ENCODE results near the gene ANKRD36C.
"Not testable (repeated sequence)": the region's sequence is repeated elsewhere in the genome, so short reads cannot be mapped to it uniquely, and the experiment has no call there.

ANKRD36C gene

DNA sequence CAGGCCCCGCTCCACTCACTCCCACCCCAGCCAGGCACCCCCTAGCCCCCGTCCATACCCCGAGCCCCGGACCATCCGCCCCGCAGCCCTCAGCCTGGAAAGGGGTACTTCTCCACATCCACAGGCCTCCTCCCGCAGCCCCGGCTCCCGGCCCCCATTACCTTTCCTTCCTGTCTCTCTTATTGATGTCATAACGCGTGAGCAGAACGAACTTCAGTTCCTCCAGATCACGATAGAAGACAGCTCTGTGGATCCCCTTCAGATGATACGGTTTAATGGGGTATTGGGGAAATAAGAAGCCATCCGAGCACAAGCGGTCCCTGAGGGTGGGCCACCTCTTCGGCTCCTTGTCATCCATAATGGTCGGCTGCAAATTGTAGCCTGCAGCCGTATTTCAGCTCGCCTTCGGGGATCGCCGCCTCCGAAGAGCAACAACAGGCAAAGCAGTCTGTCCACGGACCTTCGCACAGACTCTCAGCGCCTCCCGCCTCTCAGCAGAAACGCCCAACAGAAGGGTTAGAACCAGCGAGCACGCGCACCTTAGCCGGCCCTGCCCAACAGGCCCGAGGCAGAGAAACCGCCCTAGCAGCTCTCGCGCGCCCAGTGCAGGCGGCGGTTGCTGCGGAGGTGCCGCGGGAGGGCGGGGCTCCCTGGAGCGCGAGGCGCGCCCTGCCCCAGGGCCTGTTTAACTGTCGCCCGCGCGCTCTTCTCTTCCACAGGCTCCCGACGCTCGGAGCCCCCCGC is at the start of gene ANKRD36C:
Gene ANKRD36C (minus strand): TSS at position 474 of the 744 bp plus-strand sequence. CDS start 116 bp downstream, at position 358.
- not testable (repeated sequence) for DNase-seq (ENCODE audit: low spot score)

DNA sequence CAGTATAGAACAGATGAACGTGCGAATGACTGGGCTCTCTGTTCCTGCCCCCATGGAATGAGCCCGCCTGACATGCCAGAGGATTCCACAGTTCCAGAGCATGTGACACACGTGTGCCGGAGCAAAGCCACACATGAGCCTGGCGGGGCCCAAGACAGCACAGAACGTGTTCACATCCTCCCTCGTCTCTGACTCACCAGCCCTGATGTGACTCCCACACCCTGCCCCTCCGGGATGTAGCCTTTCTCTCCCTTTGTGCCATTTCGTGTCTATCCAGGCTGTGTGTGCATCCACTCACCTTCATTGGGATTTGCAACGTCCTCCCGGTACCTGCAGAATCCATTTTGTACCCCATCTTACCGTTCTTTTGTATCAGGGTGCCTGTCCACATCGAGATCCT is 43.9 kb upstream of the ANKRD36C start:
- DNase-seq (ENCODE audit: low spot score): not testable (repeated sequence)

DNA sequence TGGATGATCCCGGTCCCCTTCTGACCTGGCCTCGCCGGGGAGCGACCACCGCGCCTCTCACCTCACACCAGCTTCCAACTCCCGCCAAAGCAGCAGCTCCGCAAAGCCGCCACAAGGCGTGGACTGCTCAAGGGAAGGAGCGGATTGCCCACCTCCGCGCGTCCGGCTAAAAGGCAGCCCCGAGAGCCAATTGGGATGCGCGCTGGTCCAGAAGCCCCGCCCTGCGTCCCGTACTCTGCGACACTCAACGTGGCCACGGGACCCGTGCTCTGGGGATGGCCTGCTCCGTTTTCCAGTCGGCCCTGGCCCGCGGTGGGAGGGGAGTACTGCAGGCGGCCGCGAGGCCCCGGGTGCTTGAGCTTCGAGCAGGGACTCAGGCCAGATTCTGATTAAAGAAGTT is 43.2 kb upstream of the ANKRD36C start, which contains the start of gene GPAT2:
Gene GPAT2 (minus strand): TSS at position 125 of the 400 bp plus-strand sequence. CDS start 2,557 bp downstream, outside the sequence.
- not testable (repeated sequence) for DNase-seq (ENCODE audit: low spot score)

DNA sequence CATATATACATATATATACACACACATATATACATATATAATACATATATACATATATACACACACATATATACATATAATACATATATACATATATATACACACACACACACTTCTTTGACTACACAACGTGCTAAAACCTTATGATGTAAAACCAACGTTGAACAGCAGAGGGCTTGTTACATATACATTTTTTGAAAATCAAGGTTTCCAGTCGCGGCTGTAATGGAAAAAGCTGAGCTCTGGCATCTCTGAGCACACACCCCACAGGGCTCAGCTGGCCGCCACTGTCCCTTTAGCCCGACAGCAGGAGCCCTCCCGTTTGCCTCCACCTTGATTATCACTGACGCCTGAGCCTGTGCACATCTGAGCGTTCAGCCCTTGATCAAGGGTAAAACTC is 42.4 kb upstream of the ANKRD36C start:
- not testable (repeated sequence) for DNase-seq (ENCODE audit: low spot score)

DNA sequence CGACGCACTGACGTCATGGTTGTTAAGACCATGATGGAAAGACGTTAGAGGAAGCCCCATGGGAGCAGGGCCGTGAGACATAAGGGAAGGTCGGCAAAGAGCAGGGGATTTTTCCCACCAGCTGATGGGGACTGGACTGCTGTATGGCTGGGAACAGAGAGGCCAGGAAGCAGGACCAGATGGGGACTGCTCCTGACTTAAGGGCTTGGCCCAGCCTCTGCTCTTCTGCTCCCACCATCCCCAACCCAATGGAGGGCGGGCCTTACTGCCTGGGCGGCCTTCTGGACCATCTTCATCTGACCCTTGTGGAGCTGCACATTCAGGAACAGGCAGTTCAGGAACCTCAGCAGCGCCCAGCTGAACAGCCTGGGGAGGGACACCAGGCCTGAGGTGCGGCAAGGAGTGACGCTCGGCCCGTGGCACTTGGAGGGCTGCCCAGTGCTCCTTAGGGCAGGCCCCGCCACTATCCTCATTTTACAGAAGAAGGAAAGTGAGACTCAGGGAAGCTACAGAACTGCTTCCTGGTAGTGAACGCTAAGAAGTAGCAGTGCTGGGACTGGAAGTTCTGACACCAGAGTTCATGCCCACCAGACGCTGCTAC is 36.2 kb upstream of the ANKRD36C start:
- not testable (repeated sequence) for DNase-seq (ENCODE audit: low spot score)

DNA sequence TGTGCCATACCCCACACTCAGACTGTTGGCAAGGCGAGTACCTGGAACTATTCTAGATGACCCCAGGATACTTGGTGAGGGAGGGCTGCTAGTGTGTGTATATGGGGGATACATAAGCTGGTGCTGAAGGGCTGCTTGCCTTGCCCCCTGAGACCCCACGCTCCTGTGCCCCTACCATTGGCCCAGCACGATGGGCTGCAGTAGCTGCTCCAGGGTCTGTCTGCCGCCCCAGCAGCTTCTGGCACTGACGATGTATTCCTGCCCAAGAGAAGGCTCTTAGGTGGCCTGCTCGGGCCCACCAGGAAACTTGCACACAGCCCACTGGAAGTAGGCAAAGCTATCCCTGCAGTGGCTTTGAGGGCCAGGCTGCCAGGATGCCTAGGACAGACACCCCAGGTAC is 34.1 kb upstream of the ANKRD36C start:
- not testable (repeated sequence) for DNase-seq (ENCODE audit: low spot score)

DNA sequence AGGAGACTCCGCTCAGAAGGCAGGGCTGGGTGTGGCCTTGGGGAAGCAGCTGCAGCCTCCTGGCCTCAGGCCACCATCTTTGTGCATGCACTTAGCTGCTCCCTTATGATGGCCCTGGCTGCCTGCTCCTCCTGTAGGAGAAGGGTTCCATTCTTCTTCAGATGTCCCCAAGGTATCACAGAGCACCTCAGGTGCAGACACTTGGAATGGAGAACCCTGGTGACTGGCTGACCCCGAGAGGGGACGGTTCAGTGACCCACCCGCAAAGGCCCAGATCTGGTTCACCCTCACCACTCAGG is 33.5 kb upstream of the ANKRD36C start:
- no peak for DNase-seq (ENCODE audit: low spot score)

DNA sequence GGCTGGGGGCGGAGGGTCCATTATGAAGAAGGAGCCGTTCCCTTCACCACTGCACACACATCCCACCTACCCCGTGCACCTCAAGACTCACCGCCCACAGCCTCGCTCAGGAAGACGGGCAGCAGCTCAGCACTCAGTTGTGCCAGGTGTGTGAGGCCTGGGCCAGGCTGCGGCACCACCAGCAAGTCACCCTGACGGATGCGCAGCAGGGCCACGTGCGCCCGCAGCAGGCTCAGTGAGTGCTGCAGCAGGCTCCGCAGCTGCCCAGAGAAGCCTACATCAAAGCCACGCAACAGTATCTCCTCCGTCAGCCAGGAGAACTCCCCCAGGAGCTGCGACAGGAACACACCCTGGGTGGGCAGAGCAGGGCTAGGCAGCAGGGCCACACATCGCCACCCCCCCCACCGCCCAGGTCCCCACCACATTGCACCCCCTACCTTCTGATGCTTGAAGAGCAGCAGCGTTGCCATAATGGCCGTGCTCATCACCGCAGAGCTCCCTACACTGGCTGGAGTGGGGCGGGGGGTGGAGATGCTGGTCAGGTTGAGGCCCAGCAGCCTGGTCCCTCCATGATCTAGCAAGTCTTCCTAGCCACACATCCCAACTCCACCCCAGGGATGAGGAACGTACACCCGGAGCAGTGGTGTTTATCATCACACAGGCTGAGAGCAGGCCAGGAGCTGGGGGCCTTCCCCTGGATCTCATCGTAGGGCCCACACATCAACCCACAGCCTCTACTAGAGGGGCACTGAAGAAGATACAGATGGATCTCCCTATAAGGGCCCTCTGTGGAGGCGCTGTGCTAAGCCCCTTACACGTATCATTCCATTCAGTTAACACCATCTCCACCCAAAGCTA is 32.9 kb upstream of the ANKRD36C start:
- DNase-seq (ENCODE audit: low spot score): no peak

DNA sequence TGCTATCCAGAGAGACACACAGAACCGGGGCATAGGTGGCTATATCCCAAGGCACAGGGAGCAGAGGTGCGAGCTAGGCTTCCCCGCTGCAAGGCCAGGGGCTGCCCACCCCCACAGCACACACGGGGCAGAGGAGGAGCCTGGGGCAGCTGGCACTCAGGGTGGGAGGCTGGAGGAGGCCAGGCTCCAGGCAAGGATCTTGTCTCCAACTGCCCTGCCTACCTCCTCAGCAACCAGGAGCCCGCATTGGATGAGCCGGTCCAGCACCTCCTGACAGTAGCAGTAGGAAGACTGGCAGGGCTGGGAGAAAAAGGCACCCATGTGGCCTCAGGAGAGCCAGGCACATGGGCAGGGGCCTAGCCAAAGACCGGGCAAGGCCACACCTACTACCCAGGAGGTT is 32.1 kb upstream of the ANKRD36C start:
- not testable (repeated sequence) for DNase-seq (ENCODE audit: low spot score)

DNA sequence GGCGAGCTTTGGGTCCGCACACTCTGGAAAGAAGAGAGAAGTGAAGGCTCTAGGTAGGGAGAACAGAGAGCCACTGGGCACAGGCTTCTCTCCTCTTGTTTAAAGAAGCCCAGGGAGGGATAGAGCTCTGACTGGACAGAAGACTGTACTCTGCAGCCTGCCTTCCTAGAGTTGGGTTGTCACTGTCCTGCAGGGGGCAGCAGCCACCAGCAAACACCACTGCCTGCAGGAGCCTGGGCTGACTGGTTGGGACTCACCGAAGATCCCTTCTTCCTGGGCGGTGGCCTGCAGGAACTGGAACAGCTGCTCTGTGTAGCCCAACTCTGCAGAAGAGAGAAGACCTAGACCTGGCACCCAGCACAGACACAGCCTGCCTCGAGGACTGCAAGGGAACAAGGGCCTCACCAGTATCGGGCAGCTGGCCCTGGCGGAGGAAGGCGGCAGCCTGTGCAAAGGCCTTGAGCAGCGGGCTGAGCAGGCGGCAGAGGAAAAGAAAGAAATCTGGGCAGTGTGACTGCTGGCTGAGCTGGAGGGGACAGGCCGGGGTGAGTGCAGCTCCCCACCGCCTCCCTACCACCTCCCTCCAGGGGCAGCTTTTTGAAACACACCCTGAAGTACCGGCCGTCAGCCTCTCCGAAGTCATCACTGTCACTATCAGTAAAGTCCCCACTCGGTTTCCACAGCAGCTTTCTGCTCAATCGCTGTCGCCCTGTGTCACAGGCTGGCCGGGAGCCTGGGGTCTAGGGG is 31.2 kb upstream of the ANKRD36C start:
- peak; percentile 76 for DNase-seq (ENCODE audit: low spot score)

DNA sequence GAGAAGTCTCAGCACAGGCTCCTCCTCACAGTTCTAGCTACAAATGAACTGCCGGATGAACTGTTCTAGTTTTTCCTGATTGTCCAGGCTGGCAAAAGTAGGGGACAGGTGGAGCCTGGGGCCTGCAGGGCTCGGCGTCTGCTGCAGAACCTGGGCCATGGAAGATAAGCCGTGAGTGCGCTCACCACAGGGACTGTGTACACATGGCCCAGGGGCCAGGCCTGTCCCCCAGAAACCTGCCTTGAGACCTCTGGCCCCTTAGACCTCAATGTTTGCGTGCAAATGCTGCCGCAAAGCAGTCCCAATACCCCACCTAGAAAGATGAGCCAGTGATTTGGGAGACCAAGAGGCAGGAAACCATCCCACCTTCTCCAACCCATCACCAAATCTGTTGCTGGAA is 30.5 kb upstream of the ANKRD36C start:
- not testable (repeated sequence) for DNase-seq (ENCODE audit: low spot score)

DNA sequence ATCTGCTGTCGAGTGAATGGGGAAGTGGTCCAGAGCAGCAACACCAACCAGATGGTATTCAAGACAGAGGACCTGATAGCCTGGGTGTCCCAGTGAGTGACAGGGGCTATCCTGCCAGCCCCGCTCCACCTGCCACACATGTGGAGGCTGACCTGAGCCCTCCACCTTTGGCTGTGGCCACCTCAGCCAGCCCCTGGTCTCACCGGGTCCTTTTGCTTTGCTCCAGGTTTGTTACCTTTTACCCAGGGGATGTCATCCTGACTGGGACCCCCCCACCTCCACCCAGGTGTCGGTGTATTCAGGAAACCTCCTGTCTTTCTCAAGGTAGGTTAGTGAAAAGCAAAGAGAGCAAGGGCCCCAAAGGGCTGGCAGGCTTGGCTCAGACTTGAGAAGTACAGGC is 29.5 kb upstream of the ANKRD36C start:
- not testable (repeated sequence) for DNase-seq (ENCODE audit: low spot score)

DNA sequence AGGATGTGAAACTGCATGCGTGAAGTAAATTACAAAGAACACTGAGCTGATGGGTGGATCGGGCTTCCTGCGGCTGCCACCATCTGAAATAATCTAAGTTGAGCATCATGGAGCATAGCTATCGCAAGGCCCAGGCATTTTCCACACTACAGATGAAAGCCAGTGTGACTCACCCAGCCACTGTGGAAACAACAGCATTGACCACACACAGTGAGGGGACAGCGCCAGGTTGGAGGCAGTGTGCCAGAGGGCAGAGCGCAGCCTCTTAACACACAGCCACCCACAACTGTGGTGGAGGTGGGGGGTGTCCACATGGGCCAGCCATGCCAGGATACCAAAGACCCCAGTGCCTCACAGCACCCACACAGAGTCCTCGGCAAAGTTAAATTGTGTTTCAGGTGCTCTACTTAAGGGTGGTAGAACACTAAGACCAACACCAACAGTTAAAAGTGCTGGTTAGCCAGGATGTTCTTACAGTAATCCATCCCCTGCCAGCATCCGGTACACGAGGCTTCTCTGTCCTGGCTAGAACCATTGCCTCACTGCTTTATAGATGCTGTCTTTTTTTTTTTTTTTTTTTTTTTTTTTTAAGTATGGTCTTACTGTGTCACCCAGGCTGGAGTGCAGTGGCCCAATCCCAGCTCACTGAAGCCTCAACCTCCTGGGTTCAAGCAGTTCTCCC is 28.4 kb upstream of the ANKRD36C start:
- not testable (repeated sequence) for DNase-seq (ENCODE audit: low spot score)

DNA sequence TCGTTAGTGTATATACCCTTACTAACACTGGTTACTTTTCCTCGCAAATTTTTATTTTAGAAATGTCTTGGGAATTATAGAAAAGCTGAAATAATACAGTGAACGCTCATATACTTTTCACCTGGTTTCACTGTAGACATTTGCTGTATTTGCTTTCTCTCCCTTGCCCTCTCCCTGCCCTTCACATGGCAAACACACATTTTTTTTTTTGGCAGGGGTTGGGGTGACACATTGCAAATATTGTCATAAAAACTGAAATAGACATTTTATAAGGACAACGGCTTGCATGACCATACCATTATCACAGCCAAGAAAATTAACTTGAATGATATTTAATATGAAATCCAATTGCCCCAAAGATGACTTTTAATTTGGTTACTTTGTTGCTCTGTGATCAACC is 24.7 kb upstream of the ANKRD36C start:
- DNase-seq (ENCODE audit: low spot score): not testable (repeated sequence)

DNA sequence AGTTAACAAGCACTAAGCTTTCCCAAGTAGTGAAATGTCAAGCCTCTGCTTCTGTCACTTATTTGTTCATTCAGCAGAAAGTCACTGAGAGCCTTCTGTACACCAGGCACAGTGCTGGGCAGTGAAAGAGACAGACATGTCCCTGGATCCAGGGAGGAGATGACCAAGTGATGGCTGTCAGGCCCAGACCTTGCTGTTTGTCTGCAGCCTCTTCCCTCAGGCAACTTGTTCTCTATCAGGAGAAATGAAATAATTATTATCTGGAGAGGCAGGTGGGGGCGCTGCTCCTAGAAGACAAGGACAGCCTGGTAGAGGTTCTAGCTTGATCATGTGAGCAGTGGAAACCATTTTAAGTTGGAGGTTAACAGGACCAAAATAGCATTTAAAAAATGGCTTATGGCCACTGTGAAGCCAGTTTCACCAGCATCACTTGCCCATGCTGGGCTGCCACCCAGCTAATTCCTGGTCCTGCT is 21.2 kb upstream of the ANKRD36C start:
- DNase-seq (ENCODE audit: low spot score): not testable (repeated sequence)

DNA sequence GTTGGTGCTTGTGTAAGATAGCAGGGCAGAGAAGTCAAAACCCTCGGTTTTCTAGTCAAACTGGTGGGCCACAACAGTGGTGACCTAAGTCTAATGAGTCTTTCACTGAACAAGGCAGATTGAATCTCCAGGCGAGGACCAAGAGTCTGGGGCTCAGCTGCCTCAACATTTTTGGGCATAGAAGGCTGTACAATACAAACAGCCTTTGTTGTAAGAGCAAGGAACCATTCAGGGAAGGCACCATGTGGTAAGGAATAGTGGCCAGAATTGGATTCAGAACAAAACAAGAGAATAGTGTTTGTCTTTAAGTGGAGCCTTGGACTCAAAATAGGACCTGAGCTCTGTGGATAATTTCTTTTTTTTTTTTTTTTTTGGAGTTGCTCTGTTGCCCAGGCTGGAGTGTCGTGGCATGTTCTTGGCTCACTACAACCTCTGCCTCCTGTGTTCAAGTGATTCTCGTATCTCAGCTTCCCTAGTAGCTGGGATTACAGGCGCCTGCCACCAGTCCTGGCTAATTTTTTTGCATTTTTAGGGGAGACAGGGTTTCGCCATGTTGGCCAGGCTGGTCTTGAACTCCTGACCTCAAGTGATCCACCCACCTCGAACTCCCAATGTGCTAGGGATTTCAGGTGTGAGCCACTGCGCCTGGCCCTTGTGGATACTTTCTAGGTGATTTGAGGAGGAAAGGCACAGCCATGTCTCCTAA is 20.6 kb upstream of the ANKRD36C start:
- not testable (repeated sequence) for DNase-seq (ENCODE audit: low spot score)

DNA sequence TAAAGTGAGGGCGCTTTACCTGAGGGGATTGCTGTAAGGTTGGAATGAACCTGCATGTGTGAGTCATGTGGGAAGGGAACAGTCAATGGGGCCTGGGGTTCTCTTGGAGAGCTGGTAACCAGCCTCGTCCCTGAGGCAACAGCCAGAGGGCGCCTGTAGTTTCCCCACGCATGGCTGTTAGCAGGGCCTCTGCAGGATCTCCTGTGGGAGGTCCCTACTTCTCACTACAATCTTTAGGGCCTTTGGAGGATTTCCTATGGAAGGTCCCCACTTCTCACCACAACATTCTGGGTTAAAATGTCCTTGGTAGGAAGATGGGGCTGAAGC is 19.5 kb upstream of the ANKRD36C start:
- not testable (repeated sequence) for DNase-seq (ENCODE audit: low spot score)

DNA sequence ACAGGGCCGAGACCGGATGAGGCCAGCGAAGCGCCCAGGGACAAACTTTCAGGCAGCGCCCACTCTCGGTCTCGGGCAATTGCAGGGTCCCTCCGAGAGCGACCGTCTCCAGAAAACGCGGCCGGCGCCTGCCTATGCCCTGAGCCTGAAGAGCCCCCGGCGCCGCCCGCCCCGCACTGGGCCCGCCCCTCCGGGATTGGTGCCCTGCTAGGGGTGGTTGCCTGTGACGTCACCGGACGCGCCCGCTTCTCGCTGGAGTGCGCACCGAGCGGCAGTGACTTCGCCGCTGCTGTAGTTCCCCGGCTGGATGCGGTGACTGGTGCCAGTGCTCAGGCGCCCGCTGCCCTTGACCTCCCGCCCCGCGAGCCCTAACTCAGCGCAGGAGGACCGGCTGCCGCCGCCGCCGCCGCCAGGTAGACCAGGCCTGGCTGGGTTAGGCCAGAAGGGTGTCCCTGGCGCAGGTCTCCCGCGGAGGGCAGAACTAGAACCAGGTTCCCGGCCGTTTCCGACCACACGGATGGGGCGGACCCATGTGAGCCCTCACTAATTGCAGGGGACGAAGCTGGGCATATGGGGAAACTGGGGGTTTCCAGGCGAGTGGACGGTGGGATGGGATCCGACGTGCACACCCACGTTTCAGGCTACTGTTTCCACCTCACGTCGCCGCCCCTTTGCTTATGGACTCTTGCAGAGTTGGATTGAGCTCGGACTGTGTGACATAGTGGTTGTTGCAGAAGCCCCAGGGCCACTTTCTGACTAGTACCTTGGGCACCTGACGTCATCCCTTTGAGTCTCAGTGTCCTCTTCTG is 18.9 kb upstream of the ANKRD36C start:
- peak; percentile 52 for DNase-seq (ENCODE audit: low spot score)

DNA sequence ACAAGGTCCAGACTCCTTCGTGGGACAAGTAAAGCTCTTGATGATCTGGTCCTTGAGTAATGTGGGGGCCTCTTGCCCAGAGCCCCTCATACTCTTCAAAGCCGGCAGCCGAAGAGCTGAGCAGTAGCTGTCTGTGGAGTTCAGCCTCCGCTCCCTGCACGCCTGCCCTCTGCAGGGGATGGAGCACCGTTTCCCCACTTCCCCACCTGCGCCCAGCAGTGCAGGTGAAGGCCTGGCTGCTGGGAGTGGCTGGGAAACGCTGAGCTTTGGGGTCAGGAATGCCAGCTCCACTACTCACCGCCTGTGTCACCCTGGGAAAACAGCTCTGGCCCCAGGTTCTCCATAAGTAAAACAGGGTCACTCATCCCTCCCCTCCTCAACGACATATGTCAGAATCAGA is 18.2 kb upstream of the ANKRD36C start:
- DNase-seq (ENCODE audit: low spot score): not testable (repeated sequence)

DNA sequence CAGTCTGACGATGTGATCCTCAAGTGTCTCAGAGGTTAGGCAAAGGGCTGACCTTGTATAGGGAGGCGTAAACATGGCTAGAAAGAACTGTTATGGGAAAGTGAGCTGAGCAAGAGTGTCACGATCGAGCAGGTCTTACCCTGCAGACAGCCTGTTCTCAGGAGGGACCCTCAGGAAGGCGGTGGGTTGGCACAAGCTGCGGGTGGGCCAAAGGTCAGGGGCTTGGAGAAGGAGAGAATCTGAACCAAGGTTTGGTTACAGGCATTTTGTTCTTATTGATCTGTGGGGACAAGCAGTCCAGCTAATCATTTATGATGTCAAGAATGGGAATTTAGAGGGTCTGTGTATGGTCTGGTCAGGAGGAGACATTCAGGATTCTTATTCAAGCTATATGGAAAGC is 16.4 kb upstream of the ANKRD36C start:
- not testable (repeated sequence) for DNase-seq (ENCODE audit: low spot score)

Data from HuH-7.5 (cell line).